ENCODE results near the gene CPLX3.

The CPLX3 gene

GRCh38 chr15:74840851-74841775 lies 14.7 kb downstream of the CPLX3 start:
- ATAC-seq (ENCODE audit: insufficient read depth, low read depth) (no peak), DNase-seq (no peak)
- TF ChIP-seq CTCF (IDR thresholded peaks at IDR 0.05; ENCODE audit: borderline replicate concordance, extremely low read depth, low read length, poor library complexity, severe bottlenecking) = no peak
- Histone ChIP-seq H3K4me1 (ENCODE audit: insufficient read depth, low read length) (peaks cover 36% of the 10 kb centered on the region), H3K27ac (ENCODE audit: low read length) (no peak overlapping the region; the same call in 1 of the 2 replicates), H3K9ac (ENCODE audit: low read depth, low read length) (peak overlapping the region; percentile 91), H3K9me3 (ENCODE audit: insufficient read depth, low read length, severe bottlenecking) (no peaks in the 10 kb centered on the region), H3K79me2 (ENCODE audit: insufficient read depth, low read length) (peaks cover 15% of the 10 kb centered on the region), H3K27me3 (ENCODE audit: insufficient read depth, low read length, poor library complexity) (no peaks in the 10 kb centered on the region), H3K4me3 (ENCODE audit: low read depth in 1 of 2, low read length in 2 of 2) (peak overlapping the region in 1 of 2 experiments; percentile 69; a peak in 1 of 4 replicates), H3K4me2 (ENCODE audit: insufficient read depth, low read length) (peak overlapping the region; percentile 69), H2AFZ (ENCODE audit: low read depth, low read length) (no peak overlapping the region), H4K20me1 (ENCODE audit: insufficient read depth, low read length) (peaks cover 3% of the 10 kb centered on the region; the same call in 1 of the 2 replicates), H3K36me3 (ENCODE audit: insufficient read depth, low read length) (peaks cover 49% of the 10 kb centered on the region)

- peak overlapping the region; percentile 71; the same call in 1 of the 2 replicates for H2AFZ ChIP-seq (ENCODE audit: low read depth, low read length)
- ATAC-seq (ENCODE audit: insufficient read depth, low read depth) (no peak), DNase-seq (no peak)
- H3K27ac ChIP-seq (ENCODE audit: low read length) = no peak overlapping the region; the same call in 1 of the 2 replicates
- peaks cover 3% of the 10 kb centered on the region; the same call in 1 of the 2 replicates for H4K20me1 ChIP-seq (ENCODE audit: insufficient read depth, low read length)
- H3K27me3 ChIP-seq (ENCODE audit: insufficient read depth, low read length, poor library complexity) = no peaks in the 10 kb centered on the region
- TF ChIP-seq CTCF (IDR thresholded peaks at IDR 0.05; ENCODE audit: borderline replicate concordance, extremely low read depth, low read length, poor library complexity, severe bottlenecking) (no peak), EZH2 (IDR thresholded peaks at IDR 0.05; ENCODE audit: borderline replicate concordance, low read depth, low read length, severe bottlenecking) (no peak)
- no peaks in the 10 kb centered on the region for H3K9me3 ChIP-seq (ENCODE audit: insufficient read depth, low read length, severe bottlenecking)
- H3K4me1 ChIP-seq (ENCODE audit: insufficient read depth, low read length) = peaks cover 36% of the 10 kb centered on the region
- H3K4me2 ChIP-seq (ENCODE audit: insufficient read depth, low read length) = peak overlapping the region; percentile 69
- peak overlapping the region; percentile 91 for H3K9ac ChIP-seq (ENCODE audit: low read depth, low read length)
- peak overlapping the region; percentile 30 to 69; a peak in 3 of 4 replicates for H3K4me3 ChIP-seq (ENCODE audit: low read depth in 1 of 2, low read length in 2 of 2)
- H3K79me2 ChIP-seq (ENCODE audit: insufficient read depth, low read length) = peaks cover 15% of the 10 kb centered on the region
- H3K36me3 ChIP-seq (ENCODE audit: insufficient read depth, low read length) = peaks cover 43% of the 10 kb centered on the region
Measured at GRCh38 chr15:74841891-74842373, 15.5 kb downstream of the CPLX3 start.

DNA sequence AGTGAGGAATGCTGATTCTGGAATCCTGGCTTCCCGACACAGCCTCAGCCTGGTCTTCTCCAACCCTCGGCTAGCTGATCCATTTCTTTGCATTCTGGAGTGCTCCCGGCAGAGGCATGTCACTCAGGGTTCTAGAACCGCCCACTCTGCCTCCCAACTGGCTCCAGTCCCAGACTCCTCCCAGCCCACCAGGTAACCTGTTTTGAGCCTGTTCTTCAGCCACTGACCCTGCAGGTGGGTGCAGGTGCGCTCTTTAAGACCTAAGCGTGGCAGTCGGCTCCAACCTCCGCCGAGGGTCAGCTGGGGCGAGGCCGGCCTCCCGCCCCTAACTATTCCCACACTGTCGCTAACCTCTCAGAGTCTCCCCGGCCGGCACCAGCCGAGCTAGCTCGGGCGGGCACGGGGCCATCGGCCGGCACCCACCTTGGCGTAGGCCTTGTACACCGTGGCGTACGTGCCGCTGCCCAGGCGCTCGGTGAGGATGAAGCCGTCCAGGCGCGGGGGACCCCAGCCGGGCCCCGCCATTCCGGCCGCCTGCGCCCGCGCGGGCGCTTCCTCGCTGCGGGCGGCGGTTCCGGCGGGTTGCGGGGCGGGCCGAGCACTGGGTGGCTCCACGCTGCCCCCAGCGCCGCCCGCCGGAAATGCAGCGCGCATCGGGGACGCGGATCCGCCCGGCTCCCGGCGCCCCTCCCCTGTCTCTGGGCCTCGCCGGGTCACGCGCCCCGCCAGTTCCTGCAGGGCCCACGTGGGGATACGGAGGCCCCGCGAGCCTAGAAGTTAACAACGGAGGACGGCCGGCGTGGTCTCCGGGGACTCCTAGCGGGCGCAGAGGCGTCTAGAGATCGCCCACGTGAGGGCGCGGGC lies 16.4 kb downstream of the CPLX3 start, which contains the start of gene ULK3:
TSS of gene ULK3 (minus strand) at position 576 of the 864 bp plus-strand sequence. CDS start at position 525, 51 bp downstream.
- Histone ChIP-seq H3K4me1 (ENCODE audit: insufficient read depth, low read length) (peaks cover 36% of the 10 kb centered on the region), H3K4me3 (ENCODE audit: low read depth in 1 of 2, low read length in 2 of 2) (peak within 1 kb of the TSS; percentile 30 to 69; a peak in 3 of 4 replicates), H3K79me2 (ENCODE audit: insufficient read depth, low read length) (peaks cover 15% of the 10 kb centered on the region), H3K36me3 (ENCODE audit: insufficient read depth, low read length) (peaks cover 52% of the 10 kb centered on the region), H3K27me3 (ENCODE audit: insufficient read depth, low read length, poor library complexity) (no peaks in the 10 kb centered on the region), H4K20me1 (ENCODE audit: insufficient read depth, low read length) (peaks cover 3% of the 10 kb centered on the region; the same call in 1 of the 2 replicates), H2AFZ (ENCODE audit: low read depth, low read length) (peak within 1 kb of the TSS; percentile 78), H3K9me3 (ENCODE audit: insufficient read depth, low read length, severe bottlenecking) (no peaks in the 10 kb centered on the region), H3K9ac (ENCODE audit: low read depth, low read length) (peak within 1 kb of the TSS; percentile 91), H3K4me2 (ENCODE audit: insufficient read depth, low read length) (peak within 1 kb of the TSS; percentile 69), H3K27ac (ENCODE audit: low read length) (peak within 1 kb of the TSS; percentile 86)
- ATAC-seq (ENCODE audit: insufficient read depth, low read depth) (peak; percentile 91), DNase-seq (peak; percentile 90)
- TF ChIP-seq CTCF (IDR thresholded peaks at IDR 0.05; ENCODE audit: borderline replicate concordance, extremely low read depth, low read length, poor library complexity, severe bottlenecking) (peak; percentile 67), EZH2 (IDR thresholded peaks at IDR 0.05; ENCODE audit: borderline replicate concordance, low read depth, low read length, severe bottlenecking) (no peak)

All from DND-41 (cell line).